ENCODE measurements around the gene NHLRC3. TPM values are rescaled to one million over a fixed set of nuclear protein-coding genes. Genes with fewer than 3 reads are reported as not detected.

Gene NHLRC3
- total RNA-seq, 4 donors from 2014 or later: 31.0 to 46.4 (median 38.5) TPM

DNA sequence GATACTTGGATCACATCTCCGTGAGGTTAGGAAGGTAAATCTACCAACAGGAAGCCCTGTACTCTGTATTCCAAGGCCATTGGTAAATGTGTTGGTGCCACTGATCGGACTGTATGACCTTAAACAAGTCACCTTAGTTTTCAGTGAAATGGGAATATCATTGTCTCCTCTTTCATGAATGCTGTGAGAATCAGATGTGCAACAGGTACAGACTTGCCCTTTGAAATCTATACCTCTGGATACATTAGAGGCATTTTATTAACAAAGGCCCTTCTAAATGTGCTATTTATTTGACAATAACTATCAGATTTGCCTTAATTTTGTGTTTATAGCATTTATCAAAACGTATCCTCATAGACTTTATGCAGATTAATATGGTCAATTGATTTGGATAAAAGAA is 11.0 kb downstream of the NHLRC3 start:
- Histone ChIP-seq H3K27me3 (no peaks in the 10 kb centered on the region), H3K4me1 (peaks cover 13 to 15% of the 10 kb centered on the region in 2 donors), H3K27ac (peak overlapping the region in 2 of 3 donors; percentile 19 to 25), H3K9me3 (no peaks in the 10 kb centered on the region), H3K36me3 (no peaks in the 10 kb centered on the region), H3K4me3 (replicated peaks in 1 of 3) (no peak overlapping the region)
- WGBS, 2 donors: 96 to 97% methylated on average over 3 of the region's 3 CpGs
- intact Hi-C loops (cut with DNase I): no loop called here
- no peak for TF ChIP-seq POLR2A (IDR thresholded peaks at IDR 0.05)
- TF ChIP-seq, protein P1, sequence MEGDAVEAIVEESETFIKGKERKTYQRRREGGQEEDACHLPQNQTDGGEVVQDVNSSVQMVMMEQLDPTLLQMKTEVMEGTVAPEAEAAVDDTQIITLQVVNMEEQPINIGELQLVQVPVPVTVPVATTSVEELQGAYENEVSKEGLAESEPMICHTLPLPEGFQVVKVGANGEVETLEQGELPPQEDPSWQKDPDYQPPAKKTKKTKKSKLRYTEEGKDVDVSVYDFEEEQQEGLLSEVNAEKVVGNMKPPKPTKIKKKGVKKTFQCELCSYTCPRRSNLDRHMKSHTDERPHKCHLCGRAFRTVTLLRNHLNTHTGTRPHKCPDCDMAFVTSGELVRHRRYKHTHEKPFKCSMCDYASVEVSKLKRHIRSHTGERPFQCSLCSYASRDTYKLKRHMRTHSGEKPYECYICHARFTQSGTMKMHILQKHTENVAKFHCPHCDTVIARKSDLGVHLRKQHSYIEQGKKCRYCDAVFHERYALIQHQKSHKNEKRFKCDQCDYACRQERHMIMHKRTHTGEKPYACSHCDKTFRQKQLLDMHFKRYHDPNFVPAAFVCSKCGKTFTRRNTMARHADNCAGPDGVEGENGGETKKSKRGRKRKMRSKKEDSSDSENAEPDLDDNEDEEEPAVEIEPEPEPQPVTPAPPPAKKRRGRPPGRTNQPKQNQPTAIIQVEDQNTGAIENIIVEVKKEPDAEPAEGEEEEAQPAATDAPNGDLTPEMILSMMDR (IDR thresholded peaks at IDR 0.05): no peak
- DNase-seq: no peak

- H3K4me1 ChIP-seq: peaks cover 13 to 15% of the 10 kb centered on the region in 2 donors
- intact Hi-C loops (cut with DNase I): loop anchor here (10.0 kb wide), 1 partner anchor 564 kb away; no protein-coding TSS in a partner anchor
- no peaks in the 10 kb centered on the region for H3K27me3 ChIP-seq
- 4 to 9% methylated on average over 1 of the region's 1 CpG for WGBS, 2 donors
- no peak for DNase-seq
- no peak overlapping the region for H3K4me3 ChIP-seq (replicated peaks in 1 of 3)
- TF ChIP-seq, protein P1 (IDR thresholded peaks at IDR 0.05): peak; percentile 8 to 80 (median 48)
- TF ChIP-seq POLR2A (IDR thresholded peaks at IDR 0.05): no peak
- no peaks in the 10 kb centered on the region for H3K36me3 ChIP-seq
- H3K9me3 ChIP-seq: no peaks in the 10 kb centered on the region
- H3K27ac ChIP-seq: no peak overlapping the region
These were observed 12.9 kb downstream of the NHLRC3 start for GRCh38 chr13:39051157-39051556.

DNA sequence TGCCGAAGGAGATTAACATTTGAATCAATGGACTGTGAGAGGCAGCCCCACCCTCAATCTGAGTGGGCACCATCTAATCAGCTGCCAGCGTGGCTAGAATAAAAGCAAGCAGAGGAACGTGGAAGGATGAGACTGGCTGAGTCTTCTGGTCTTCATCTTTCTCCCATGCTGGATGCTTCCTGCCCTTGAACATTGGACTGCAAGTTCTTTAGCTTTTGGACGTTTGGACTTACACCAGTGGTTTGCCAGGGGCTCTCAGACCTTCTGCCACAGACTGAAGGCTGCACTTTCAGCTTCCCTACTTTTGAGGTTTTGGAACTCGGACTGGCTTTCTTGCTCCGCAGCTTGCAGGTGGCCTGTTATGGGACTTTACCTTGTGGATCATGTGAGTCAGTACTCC is 14.7 kb downstream of the NHLRC3 start:
- H3K36me3 ChIP-seq: no peaks in the 10 kb centered on the region
- H3K27ac ChIP-seq: no peak overlapping the region
- peaks cover 11 to 15% of the 10 kb centered on the region in 2 donors for H3K4me1 ChIP-seq
- no peaks in the 10 kb centered on the region for H3K9me3 ChIP-seq
- 84 to 87% methylated on average over 6 of the region's 6 CpGs for WGBS, 2 donors
- no peak for DNase-seq
- TF ChIP-seq, protein P1 (IDR thresholded peaks at IDR 0.05): no peak
- no peak for TF ChIP-seq POLR2A (IDR thresholded peaks at IDR 0.05)
- intact Hi-C loops (cut with DNase I): loop anchor here (10.0 kb wide), 1 partner anchor 562 kb away; no protein-coding TSS in a partner anchor
- H3K4me3 ChIP-seq (replicated peaks in 1 of 3): no peak overlapping the region
- H3K27me3 ChIP-seq: no peaks in the 10 kb centered on the region

- Histone ChIP-seq H3K36me3 (no peaks in the 10 kb centered on the region), H3K27me3 (no peaks in the 10 kb centered on the region), H3K27ac (no peak overlapping the region), H3K9me3 (no peaks in the 10 kb centered on the region), H3K4me3 (replicated peaks in 1 of 3) (no peak overlapping the region), H3K4me1 (peaks cover 4 to 10% of the 10 kb centered on the region in 2 donors)
- TF ChIP-seq POLR2A (IDR thresholded peaks at IDR 0.05): no peak
- TF ChIP-seq, protein P1 (IDR thresholded peaks at IDR 0.05): no peak
- intact Hi-C loops (cut with DNase I): loop anchor here (10.0 kb wide), 1 partner anchor 561 kb away; no protein-coding TSS in a partner anchor
- no peak for DNase-seq
- 84 to 93% methylated on average over 3 of the region's 3 CpGs for WGBS, 2 donors
These were observed 15.9 kb downstream of the NHLRC3 start for GRCh38 chr13:39054112-39054511.

- no peak overlapping the region for H3K27ac ChIP-seq
- H3K4me3 ChIP-seq (replicated peaks in 1 of 3): no peak overlapping the region
- intact Hi-C loops (cut with DNase I): loop anchor here (10.0 kb wide), 1 partner anchor 559 kb away; no protein-coding TSS in a partner anchor
- no peaks in the 10 kb centered on the region for H3K9me3 ChIP-seq
- H3K36me3 ChIP-seq: no peaks in the 10 kb centered on the region
- H3K27me3 ChIP-seq: no peaks in the 10 kb centered on the region
- peaks cover 0 to under 1% of the 10 kb centered on the region in 2 donors for H3K4me1 ChIP-seq
- TF ChIP-seq, protein P1 (IDR thresholded peaks at IDR 0.05): no peak
- no peak for TF ChIP-seq POLR2A (IDR thresholded peaks at IDR 0.05)
- 93 to 98% methylated on average over 1 of the region's 1 CpG for WGBS, 2 donors
- no peak for DNase-seq
These were observed 17.8 kb downstream of the NHLRC3 start for GRCh38 chr13:39056018-39056417.

Data from thyroid gland (tissue), 4 donors.